Mesodermal cell (in vitro differentiated cells): ENCODE measurements around the gene SLC25A10.

Experiments used
- H3K27ac ChIP-seq: 2 replicates; pipeline ENCODE4 v1.7.0; 2013; ENCODE audit warnings: mild to moderate bottlenecking, low read depth, low read length, moderate library complexity; ENCODE audit not compliant: severe bottlenecking
- H3K36me3 ChIP-seq: 2 replicates; pipeline ENCODE4 v1.7.1; 2013; ENCODE audit warnings: mild to moderate bottlenecking, low read length, moderate library complexity; ENCODE audit not compliant: control insufficient read depth, insufficient read depth
- H3K4me1 ChIP-seq: one replicate; pipeline ENCODE4 v1.7.1; 2013; ENCODE audit warnings: mild to moderate bottlenecking, low read length; ENCODE audit not compliant: insufficient read depth, control insufficient read depth, poor library complexity, severe bottlenecking
- H3K4me3 ChIP-seq: 2 replicates; pipeline ENCODE4 v1.7.0; 2013; ENCODE audit warnings: low read length, control low read depth, mild to moderate bottlenecking; ENCODE audit not compliant: insufficient read depth, poor library complexity, severe bottlenecking; ENCODE audit errors: extremely low read depth
- H3K9me3 ChIP-seq: 2 replicates; pipeline ENCODE4 v1.7.1; 2013; ENCODE audit warnings: mild to moderate bottlenecking, low read length, moderate library complexity; ENCODE audit not compliant: control insufficient read depth
- WGBS, 2 experiments: methylation state at CpG; one replicate each; pipeline ENCODE4 v1.1.5; 2013; ENCODE audit warnings: missing lambda C conversion rate in 2 of 2; ENCODE audit not compliant: insufficient coverage in 2 of 2; 5-methylcytosine and 5-hydroxymethylcytosine counted together

SLC25A10 gene

DNA sequence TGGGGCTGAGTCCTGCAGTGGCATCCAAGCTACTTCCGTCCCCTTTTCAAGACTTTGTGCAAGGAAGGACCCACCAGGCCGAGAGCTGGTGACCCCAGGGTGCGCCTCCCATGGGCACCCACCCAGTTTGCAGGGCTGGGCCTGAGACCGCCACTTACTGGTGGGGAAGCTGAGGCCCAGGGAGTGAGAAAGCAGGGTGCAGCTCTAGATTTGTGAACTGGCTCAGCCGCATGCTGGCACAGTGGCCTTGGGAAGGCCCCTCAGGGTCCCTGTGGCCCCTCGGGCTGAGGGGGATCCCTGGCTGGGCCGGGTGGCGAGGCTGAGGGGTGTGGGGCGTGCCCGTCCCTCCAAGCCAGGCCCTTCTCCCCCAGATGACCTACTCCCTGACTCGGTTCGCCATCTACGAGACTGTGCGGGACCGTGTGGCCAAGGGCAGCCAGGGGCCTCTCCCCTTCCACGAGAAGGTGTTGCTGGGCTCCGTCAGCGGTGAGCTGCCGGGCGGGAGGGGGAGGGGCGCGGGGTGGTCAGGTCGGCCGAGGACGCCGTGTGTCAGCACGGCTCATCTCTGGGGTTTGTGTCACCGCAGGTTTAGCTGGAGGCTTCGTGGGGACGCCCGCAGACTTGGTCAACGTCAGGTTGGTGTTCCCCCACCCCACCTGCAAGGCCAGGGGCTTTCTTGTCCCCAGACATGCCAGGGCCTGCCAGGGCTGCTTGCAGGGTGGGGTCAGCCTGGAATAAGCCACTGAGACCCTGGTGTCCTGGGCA lies 3.2 kb downstream of the SLC25A10 start:
- peaks cover 10% of the 10 kb centered on the region for H3K36me3 ChIP-seq
- no peak overlapping the region for H3K27ac ChIP-seq
- no peak overlapping the region for H3K4me3 ChIP-seq
- H3K4me1 ChIP-seq = peaks cover 28% of the 10 kb centered on the region
- no peaks in the 10 kb centered on the region for H3K9me3 ChIP-seq
- WGBS, 2 experiments = 93 to 95% methylated on average over 27 to 28 of the region's 32 CpGs

DNA sequence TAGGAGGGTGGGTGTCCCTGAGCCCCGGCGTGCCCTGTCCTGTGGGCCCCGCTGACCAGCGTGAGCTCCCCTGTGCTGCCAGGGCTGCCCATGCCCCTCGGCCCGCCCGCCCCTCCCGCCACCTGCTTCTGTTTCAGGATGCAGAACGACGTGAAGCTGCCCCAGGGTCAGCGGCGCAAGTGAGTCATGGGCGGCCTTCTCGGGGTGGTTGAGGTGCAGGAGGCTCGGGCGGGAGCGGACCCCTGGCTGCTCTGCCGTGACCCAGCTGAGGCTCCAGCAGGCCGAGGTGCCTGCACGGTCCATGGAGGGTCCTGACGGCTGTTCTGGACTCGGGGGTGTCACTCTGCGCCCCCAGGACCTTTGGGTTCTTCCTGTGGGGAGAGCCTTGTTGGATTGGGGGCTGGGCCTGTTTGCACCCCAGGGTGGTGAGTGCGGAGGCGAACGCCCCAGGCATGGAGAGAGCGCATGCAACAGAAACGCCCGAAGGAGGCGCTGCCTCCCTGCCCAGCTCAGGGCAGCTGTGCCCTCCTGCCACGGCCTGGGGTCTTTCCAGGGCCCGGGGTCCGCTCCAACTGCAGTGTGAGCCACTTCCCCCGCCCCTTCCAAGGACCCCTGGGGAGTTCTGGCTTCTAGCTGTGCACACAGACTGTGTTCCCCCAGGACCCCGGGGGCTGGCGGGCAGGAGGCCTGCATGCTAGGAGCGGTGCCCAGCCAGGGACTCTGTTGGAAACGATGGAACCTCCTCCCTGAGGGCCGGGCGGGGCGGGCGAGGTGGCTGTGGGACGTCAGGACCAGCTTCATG lies 4.0 kb downstream of the SLC25A10 start:
- Histone ChIP-seq H3K36me3 (peaks cover 10% of the 10 kb centered on the region), H3K27ac (no peak overlapping the region), H3K4me1 (peaks cover 21% of the 10 kb centered on the region), H3K9me3 (no peaks in the 10 kb centered on the region), H3K4me3 (no peak overlapping the region)
- 92 to 96% methylated on average over 33 to 40 of the region's 43 CpGs for WGBS, 2 experiments

DNA sequence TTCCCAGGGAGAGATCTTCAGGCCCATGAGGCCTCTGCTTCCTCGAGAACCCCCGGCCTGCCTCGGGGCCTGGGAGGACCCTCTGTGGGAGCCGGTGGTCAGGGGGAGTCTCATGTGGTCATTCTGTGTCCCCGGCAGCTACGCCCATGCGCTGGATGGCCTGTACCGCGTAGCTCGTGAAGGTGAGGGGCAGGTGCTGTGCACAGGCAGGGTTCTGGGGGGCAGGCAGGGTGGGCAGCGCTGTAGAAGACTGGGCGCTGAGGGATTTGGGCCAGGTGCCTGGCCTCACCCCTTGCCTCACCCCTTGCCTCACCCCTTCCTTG lies 4.6 kb downstream of the SLC25A10 start:
- WGBS, 2 experiments = 96 to 97% methylated on average over 11 to 12 of the region's 12 CpGs
- H3K36me3 ChIP-seq = peaks cover 10% of the 10 kb centered on the region

DNA sequence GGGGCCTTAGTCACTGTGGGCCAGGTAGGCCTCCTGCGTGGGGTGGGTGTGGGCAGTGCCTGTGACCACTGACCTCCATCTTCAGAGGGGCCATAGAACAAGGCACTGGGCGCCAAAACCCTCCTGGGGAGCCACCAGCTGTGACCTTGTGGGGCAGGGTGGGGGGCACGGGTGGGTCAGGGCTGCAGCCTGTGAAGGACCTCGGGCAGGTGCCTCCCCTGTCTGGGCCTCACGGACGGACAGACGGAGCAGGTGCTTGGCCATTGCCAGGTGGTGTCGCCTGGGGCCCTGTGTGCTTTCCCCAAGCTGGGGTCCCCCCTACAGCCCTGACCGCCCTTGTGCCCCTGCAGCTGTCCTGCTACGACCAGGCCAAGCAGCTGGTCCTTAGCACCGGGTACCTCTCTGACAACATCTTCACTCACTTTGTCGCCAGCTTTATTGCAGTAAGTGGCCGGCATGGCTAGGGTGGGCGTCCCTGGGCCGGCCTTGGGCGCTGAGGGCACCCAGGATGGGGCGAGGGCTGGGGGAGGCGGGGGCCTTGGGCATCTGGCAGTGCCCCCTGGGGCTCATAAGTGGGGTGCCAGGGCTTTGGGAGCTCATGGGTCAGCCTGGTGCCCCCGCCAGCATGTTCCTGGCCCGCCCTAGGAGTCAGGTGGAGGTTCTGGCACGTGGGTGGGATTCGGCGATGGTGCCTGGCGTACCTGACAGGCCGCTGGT lies 5.1 kb downstream of the SLC25A10 start:
- 91 to 97% methylated on average over 24 to 25 of the region's 25 CpGs for WGBS, 2 experiments
- Histone ChIP-seq H3K4me1 (peaks cover 17% of the 10 kb centered on the region), H3K9me3 (no peaks in the 10 kb centered on the region), H3K36me3 (peaks cover 10% of the 10 kb centered on the region), H3K4me3 (no peak overlapping the region), H3K27ac (no peak overlapping the region)

More for the DNA sequence above, 4.6 kb downstream of the SLC25A10 start:
- no peak overlapping the region for H3K27ac ChIP-seq
- no peak overlapping the region for H3K4me3 ChIP-seq
- peaks cover 17% of the 10 kb centered on the region for H3K4me1 ChIP-seq
- H3K9me3 ChIP-seq = no peaks in the 10 kb centered on the region

DNA sequence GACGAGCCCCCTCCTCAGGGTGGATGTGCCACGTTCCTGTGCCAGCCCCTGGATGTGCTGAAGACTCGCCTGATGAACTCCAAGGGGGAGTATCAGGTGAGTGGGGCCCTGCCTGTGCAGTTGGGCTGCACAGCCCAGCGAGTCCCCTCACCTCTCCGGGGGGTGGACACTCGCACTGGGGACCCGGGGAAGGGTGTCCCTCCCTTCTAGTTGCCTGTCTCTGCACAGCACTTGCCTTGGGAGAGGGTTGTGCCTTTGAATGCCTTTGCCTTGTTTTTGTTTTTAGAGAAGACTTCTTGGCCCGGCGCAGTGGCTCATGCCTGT lies 5.6 kb downstream of the SLC25A10 start:
- H3K27ac ChIP-seq = no peak overlapping the region
- 94 to 100% methylated on average over 8 to 9 of the region's 9 CpGs for WGBS, 2 experiments
- H3K4me1 ChIP-seq = peaks cover 16% of the 10 kb centered on the region
- peaks cover 10% of the 10 kb centered on the region for H3K36me3 ChIP-seq
- H3K9me3 ChIP-seq = no peaks in the 10 kb centered on the region
- H3K4me3 ChIP-seq = no peak overlapping the region

DNA sequence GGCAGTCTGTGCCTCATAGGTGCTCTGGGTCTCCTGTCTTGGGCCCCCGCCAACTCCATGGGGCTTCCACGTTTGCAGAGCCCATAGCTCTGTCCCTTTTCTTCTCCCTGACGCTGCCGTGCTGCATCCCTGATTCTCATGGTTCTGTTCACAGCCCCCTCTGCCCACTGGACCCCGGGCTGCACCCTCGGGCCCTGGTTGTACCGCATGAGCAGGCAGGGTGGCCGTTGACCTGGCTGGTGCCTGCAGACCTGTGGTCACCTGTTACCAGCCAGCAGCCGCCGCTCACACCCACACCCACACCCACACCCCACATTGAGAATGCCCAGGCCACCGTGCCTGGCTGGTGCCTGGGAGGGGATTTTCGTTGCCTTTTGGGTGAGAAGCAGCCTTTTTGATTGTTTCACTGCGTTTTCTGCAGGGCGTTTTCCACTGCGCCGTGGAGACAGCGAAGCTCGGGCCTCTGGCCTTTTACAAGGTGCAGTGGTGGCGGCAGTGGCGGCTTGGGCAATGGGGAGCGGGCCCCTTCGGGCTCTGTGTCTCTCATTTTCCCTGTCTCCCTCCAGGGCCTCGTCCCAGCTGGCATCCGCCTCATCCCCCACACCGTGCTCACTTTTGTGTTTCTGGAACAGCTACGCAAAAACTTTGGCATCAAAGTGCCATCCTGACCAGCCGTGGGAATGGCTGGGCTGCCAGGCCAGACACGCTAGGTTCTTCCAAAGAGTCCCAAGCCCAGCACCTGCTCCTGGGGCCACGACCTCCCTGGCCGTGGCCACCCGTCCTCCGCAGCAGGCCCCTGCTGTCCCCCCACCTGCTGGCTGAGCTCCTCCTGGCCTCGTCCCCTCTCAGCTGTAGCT lies 7.6 kb downstream of the SLC25A10 start:
- peaks cover 3% of the 10 kb centered on the region for H3K4me1 ChIP-seq

DNA sequence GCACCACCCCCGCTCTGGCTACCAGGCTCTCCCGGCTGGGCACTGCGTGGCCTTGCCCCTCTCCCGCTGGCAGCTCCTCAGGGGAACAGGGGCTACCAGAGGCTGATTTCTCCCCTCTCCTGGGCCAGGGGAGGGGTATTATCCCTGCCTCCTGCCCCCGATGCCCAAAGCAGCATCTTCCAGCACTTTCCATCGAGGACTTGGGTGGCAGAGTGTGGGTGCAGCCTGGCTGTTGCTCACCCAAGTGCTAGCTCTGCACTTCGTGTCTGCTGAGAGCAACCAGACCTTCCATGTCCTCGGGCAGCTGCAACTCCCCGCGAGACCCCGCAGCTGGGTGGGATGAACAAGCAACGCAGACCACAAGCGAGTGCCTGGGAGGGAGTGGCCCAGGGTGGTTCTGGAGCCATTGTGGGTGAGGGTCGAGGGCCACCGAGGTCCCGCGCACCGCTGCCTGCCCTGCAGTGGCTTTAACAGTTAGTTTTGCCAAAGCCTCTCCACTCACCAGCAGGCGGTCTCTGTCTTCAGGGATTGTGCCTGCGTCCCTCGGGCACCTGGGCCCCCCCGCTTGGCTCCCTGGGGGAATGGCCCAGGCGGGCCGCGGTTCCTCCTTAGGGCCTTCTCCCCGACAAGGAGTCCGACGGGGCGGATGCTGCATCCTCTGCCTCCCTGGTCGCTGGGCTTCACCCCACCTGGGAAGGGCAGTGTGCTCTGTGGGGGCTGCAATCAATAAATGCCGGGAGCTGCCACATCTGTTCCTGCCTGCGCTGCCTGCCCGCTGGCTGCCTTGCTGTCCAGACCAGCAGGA lies 8.4 kb downstream of the SLC25A10 start:
- H3K27ac ChIP-seq = no peak overlapping the region
- H3K9me3 ChIP-seq = no peaks in the 10 kb centered on the region
- H3K4me1 ChIP-seq = peaks cover under 1% of the 10 kb centered on the region
- H3K4me3 ChIP-seq = no peak overlapping the region
- H3K36me3 ChIP-seq = peaks cover 10% of the 10 kb centered on the region
- WGBS, 2 experiments = 88 to 92% methylated on average over 29 to 33 of the region's 33 CpGs

More for the DNA sequence above, 7.6 kb downstream of the SLC25A10 start:
- peaks cover 10% of the 10 kb centered on the region for H3K36me3 ChIP-seq
- no peak overlapping the region for H3K27ac ChIP-seq
- WGBS, 2 experiments = 93 to 97% methylated on average over 25 to 27 of the region's 33 CpGs
- H3K4me3 ChIP-seq = no peak overlapping the region
- no peaks in the 10 kb centered on the region for H3K9me3 ChIP-seq

DNA sequence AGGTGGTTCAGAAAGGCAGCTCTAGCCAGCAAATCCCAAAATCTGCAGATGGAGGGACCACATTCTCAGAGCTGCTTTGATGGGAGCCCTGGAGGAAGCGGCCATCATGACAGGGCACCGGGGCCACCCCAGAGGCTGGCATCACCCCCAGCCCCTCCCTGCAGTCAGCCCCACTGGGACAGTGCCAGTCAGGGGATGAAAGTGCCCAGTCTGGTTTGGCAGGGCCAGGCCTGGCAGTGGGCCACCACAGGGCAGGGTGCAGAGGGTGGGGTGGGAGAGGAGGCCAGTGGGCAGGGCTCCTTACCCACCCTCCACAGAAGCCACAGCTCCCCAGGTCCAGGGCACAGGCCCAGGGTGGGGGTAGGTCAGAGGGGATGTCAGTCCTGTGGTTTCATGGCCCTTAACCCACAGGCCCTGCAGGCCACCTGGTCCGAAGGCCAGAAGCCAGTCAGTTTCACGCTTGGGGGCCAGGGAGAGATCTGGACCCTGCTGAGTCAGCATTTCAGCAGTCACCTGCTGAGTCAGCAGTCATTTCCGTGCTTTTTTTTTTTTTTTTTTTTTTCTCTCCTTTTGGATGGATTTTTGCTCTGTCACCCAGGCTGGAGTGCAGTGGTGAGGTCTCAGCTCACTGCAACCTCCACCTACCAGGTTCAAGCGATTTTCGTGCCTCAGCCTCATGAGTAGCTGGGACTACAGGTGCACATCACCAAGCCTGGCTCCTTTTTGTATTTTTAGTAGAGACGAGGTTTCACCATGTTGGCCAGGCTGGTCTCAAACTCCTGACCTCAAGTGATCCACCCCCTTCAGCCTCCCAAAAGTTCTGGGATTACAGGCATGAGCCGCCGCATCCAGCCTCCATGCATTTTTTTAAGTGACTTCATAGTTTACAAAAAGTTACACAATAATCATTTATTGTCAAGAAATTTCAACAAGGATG lies 10.4 kb downstream of the SLC25A10 start:
- H3K4me1 ChIP-seq = no peaks in the 10 kb centered on the region
- H3K4me3 ChIP-seq = no peak overlapping the region
- no peak overlapping the region for H3K27ac ChIP-seq
- 73 to 86% methylated on average over 5 to 9 of the region's 10 CpGs for WGBS, 2 experiments
- H3K36me3 ChIP-seq = peaks cover 8% of the 10 kb centered on the region
- no peaks in the 10 kb centered on the region for H3K9me3 ChIP-seq

DNA sequence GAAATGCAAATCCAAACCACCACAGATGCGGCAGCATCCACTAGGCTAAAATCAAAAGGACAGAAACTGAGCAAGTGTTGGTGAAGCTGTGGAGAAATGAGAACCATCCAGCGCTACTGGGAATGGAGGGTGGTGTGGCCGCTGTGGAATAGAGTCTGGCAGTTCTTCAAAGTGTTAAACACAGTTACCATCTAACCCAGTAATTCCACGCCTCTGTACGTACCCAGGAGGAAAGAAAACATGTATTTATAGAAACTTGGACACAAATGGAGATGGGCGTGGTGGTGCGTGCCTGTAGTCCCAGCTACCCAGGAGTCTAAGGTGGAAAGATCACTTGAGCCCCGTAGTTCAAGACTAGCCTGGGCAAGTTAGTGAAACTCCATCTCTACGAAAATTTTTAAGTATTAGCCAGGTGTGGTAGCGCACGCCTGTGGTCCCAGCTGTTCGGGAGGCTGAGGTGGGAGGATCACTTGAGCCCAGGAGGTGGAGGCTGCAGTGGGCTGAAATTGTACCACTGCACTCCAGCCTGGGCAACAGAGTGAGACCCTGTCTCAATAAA lies 11.6 kb downstream of the SLC25A10 start:
- Histone ChIP-seq H3K36me3 (no peaks in the 10 kb centered on the region), H3K9me3 (no peaks in the 10 kb centered on the region), H3K4me3 (no peak overlapping the region), H3K27ac (no peak overlapping the region), H3K4me1 (no peaks in the 10 kb centered on the region)
- 79 to 98% methylated on average over 7 of the region's 12 CpGs for WGBS, 2 experiments
